Ovary (tissue), 9 donors: ENCODE data around the gene ADSL. TPM values are rescaled to one million over a fixed set of nuclear protein-coding genes. Genes with fewer than 3 reads are reported as not detected.

Experiments
- DNase-seq, 5 donors: peaks; one replicate each; pipeline ENCODE4 v3.0.0-alpha.2; 2019 to 2020
- H3K27ac ChIP-seq, 2 donors: fragments of 200-600 bp; one replicate each; pipeline versions ENCODE4 v1.5.1 to v1.8.0; 2019 to 2022
- H3K27me3 ChIP-seq: fragments of 200-600 bp; one replicate; pipeline ENCODE4 v1.8.0; 2022
- H3K36me3 ChIP-seq: fragments of 200-600 bp; sonication (generic); one replicate; pipeline ENCODE4 v1.5.1; 2019
- H3K4me1 ChIP-seq: one replicate; pipeline ENCODE4 v1.8.1; 2013; ENCODE audit warnings: mild to moderate bottlenecking, moderate library complexity; ENCODE audit not compliant: insufficient read depth
- H3K4me3 ChIP-seq: fragments of 200-600 bp; sonication (generic); one replicate; pipeline ENCODE4 v1.5.1; 2017
- H3K9me3 ChIP-seq, 2 donors: fragments of 200-600 bp in 1 of 2; sonication (generic) in 1 of 2; one replicate each; pipeline versions ENCODE4 v1.5.1 to v1.8.1; 2013 to 2019; ENCODE audit warnings: mild to moderate bottlenecking in 1 of 2, moderate library complexity in 1 of 2
- EP300 ChIP-seq: sonication (generic); formaldehyde crosslinking; IDR thresholded peaks from one replicate; pipeline ENCODE4 v1.6.1; 2017; ENCODE audit warnings: antibody characterized with exemption
- POLR2A ChIP-seq: fragments of 450-650 bp; IDR thresholded peaks from one replicate; pipeline ENCODE4 v1.6.1; 2017; ENCODE audit warnings: antibody characterized with exemption, mild to moderate bottlenecking, moderate library complexity
- WGBS, 3 donors: extraction: QIAGEN DNeasy Blood & Tissue Kit in 1 of 3; methylation state at CpG; one replicate each; pipeline versions ENCODE4 v1.1.5 to v1.1.7; 2013 to 2017; 5-methylcytosine and 5-hydroxymethylcytosine counted together
- intact Hi-C, 4 donors: fragments of 100-400 bp; cut with DNase I; formaldehyde crosslinking; loops; one replicate each; pipeline versions ENCODE4 v1.11.0 to v1.15.1; 2022 to 2023
- polyA plus RNA-seq, 2 donors: library from polyadenylated mRNA; stranded (reverse); fragments of 200-250 nt in 1 of 2; fragments of 350-450 nt in 1 of 2; fragmentation: Illumina TruSeq in 1 of 2; extraction: RNeasy Lipid Tissue Mini Kit (QIAGEN cat#74804) in 1 of 2; gene quantifications; one replicate each; pipeline ENCODE4 v1.2.3, GENCODE V29; 2013 to 2014
- total RNA-seq, 7 donors: library from RNA; depleted of rRNA in 2 of 7; stranded (reverse); fragments of >200 nt in 2 of 7; fragmentation: NEBNext Ultra II Directional in 3 of 7; extraction: Animal tissue kit (Norgen Biotek cat#: 25700) in 3 of 7; gene quantifications; one replicate each; pipeline versions ENCODE4 v1.1.0 to v1.2.4, GENCODE V29; 2016 to 2023
- TF ChIP-seq, protein P1 (sequence below), 3 donors: fragments of 450-650 bp in 2 of 3; fragments of 200-600 bp in 1 of 3; IDR thresholded peaks; one replicate each; pipeline versions ENCODE4 v1.5.1 to v1.8.0; 2016 to 2022; ENCODE audit warnings: antibody characterized with exemption in 3 of 3, mild to moderate bottlenecking in 1 of 3
- donor health status: DM: no; HTN: no; CAD: no; lungs with moderate emphysema.
- donor health status: DM: no; HTN: no; CAD: no.
- donor health status: Bipolar disorder and iron deficiency.
- donor health status: DM: yes; HTN: yes; CAD: no.
- donor health status: DM: no; HTN: no; CAD: no.
- donor health status: DM: yes; HTN: yes; CAD: no.

The ADSL gene
- total and polyA plus RNA-seq, 9 donors = 45.1 to 63.5 (median 49.7) TPM

- Histone ChIP-seq H3K4me3 (peak overlapping the region; percentile 27), H3K27me3 (no peaks in the 10 kb centered on the region), H3K9me3 (no peaks in the 10 kb centered on the region), H3K27ac (peak overlapping the region; percentile 27 to 82), H3K36me3 (no peaks in the 10 kb centered on the region), H3K4me1 (peaks cover 2% of the 10 kb centered on the region)
- 6 to 11% (median 8%) methylated on average over 12 of the region's 12 CpGs for WGBS, 3 donors
- TF ChIP-seq EP300 (no peak), POLR2A (no peak)
- TF ChIP-seq, protein P1, sequence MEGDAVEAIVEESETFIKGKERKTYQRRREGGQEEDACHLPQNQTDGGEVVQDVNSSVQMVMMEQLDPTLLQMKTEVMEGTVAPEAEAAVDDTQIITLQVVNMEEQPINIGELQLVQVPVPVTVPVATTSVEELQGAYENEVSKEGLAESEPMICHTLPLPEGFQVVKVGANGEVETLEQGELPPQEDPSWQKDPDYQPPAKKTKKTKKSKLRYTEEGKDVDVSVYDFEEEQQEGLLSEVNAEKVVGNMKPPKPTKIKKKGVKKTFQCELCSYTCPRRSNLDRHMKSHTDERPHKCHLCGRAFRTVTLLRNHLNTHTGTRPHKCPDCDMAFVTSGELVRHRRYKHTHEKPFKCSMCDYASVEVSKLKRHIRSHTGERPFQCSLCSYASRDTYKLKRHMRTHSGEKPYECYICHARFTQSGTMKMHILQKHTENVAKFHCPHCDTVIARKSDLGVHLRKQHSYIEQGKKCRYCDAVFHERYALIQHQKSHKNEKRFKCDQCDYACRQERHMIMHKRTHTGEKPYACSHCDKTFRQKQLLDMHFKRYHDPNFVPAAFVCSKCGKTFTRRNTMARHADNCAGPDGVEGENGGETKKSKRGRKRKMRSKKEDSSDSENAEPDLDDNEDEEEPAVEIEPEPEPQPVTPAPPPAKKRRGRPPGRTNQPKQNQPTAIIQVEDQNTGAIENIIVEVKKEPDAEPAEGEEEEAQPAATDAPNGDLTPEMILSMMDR (IDR thresholded peaks at IDR 0.05) = peak; percentile 66 to 93 (median 85)
- intact Hi-C loops = loop anchor here (2.0 to 10.0 kb wide), 4 partner anchors 48 to 468 kb away; no protein-coding TSS in a partner anchor
- DNase-seq = peak in 4 of 5 donors; percentile 39 to 63 (median 56)
Measured at GRCh38 chr22:40436505-40437431, 90.5 kb downstream of the ADSL start.

Other genes starting within 250 kb of the ADSL start
- 10 to 100 TPM; 34.8 to 52.1 (median 48.6) TPM for gene TNRC6B, start 168.6 kb upstream of the ADSL start, total RNA-seq
- gene TNRC6B, start 168.6 kb upstream of the ADSL start, polyA plus RNA-seq = 10 to 100 TPM in 1 of 2 donors, 1 to 10 TPM in 1; 9.4 to 11.2 TPM
- gene SGSM3, start 24.1 kb downstream of the ADSL start, total RNA-seq = 10 to 100 TPM; 32.0 to 55.9 (median 43.9) TPM
- 10 to 100 TPM in 1 of 2 donors, 1 to 10 TPM in 1; 5.7 to 56.2 TPM for gene SGSM3, start 24.1 kb downstream of the ADSL start, polyA plus RNA-seq